Neural progenitor cell (in vitro differentiated cells): Measurements from ENCODE around the gene GPR31. TPM values are rescaled to one million over a fixed set of nuclear protein-coding genes. Genes with fewer than 3 reads are reported as not detected.

ENCODE experiments used
- DNase-seq: peaks from one replicate; pipeline ENCODE4 v3.0.0-alpha.2; 2016; ENCODE audit warnings: low spot score
- H2AFZ ChIP-seq: fragments of 200-600 bp; sonication (generic); replicated peaks from 2 replicates; pipeline ENCODE4 v1.6.1; 2016; ENCODE audit warnings: antibody characterized with exemption
- H3F3A ChIP-seq: fragments of 200-600 bp; sonication (generic); 2 replicates; pipeline ENCODE4 v1.6.1; 2016; ENCODE audit warnings: antibody characterized with exemption, low read depth
- H3K27ac ChIP-seq: fragments of 200-600 bp; sonication (generic); 2 replicates; pipeline ENCODE4 v1.5.1; 2016; ENCODE audit warnings: mild to moderate bottlenecking
- H3K27me3 ChIP-seq: fragments of 200-600 bp; sonication (generic); 2 replicates; pipeline ENCODE4 v1.6.1; 2016; ENCODE audit warnings: mild to moderate bottlenecking, moderate library complexity
- H3K36me3 ChIP-seq: fragments of 200-600 bp; sonication (generic); 2 replicates; pipeline ENCODE4 v1.5.1; 2016
- H3K4me1 ChIP-seq: fragments of 200-600 bp; sonication (generic); 2 replicates; pipeline ENCODE4 v1.6.1; 2016; ENCODE audit warnings: mixed run types
- H3K4me2 ChIP-seq: fragments of 200-600 bp; sonication (generic); 2 replicates; pipeline ENCODE4 v1.6.1; 2016
- H3K4me3 ChIP-seq: fragments of 200-600 bp; sonication (generic); 2 replicates; pipeline ENCODE4 v1.5.1; 2016
- H3K79me2 ChIP-seq: fragments of 200-600 bp; sonication (generic); 2 replicates; pipeline ENCODE4 v1.6.1; 2016; ENCODE audit warnings: low read depth
- H3K9ac ChIP-seq: fragments of 200-600 bp; sonication (generic); 2 replicates; pipeline ENCODE4 v1.6.1; 2016
- H3K9me3 ChIP-seq: fragments of 200-600 bp; sonication (generic); 2 replicates; pipeline ENCODE4 v1.5.1; 2016; ENCODE audit warnings: low read depth
- H4K20me1 ChIP-seq: fragments of 200-600 bp; sonication (generic); 2 replicates; pipeline ENCODE4 v1.6.1; 2016; ENCODE audit warnings: low read depth
- H3K27ac Mint-ChIP-seq: 3 replicates; pipeline ENCODE4 v1.8.0; 2021; ENCODE audit warnings: mixed read lengths
- H3K27me3 Mint-ChIP-seq: 2 replicates; pipeline ENCODE4 v1.8.0; 2022; ENCODE audit warnings: low read depth, mild to moderate bottlenecking, inconsistent platforms, moderate library complexity, mixed read lengths; ENCODE audit not compliant: insufficient read depth
- H3K36me3 Mint-ChIP-seq: 3 replicates; pipeline ENCODE4 v1.8.0; 2021; ENCODE audit warnings: mixed read lengths
- H3K4me1 Mint-ChIP-seq: 3 replicates; pipeline ENCODE4 v1.8.0; 2021; ENCODE audit warnings: mixed read lengths
- H3K4me3 Mint-ChIP-seq: 3 replicates; pipeline ENCODE4 v1.8.0; 2021; ENCODE audit warnings: mild to moderate bottlenecking, moderate library complexity, mixed read lengths
- H3K9me3 Mint-ChIP-seq: 3 replicates; pipeline ENCODE4 v1.8.0; 2020; ENCODE audit warnings: mixed read lengths
- EZH2 ChIP-seq: fragments of 200-600 bp; sonication (generic); IDR thresholded peaks from 2 replicates; pipeline ENCODE4 v1.6.1; 2017; ENCODE audit warnings: antibody characterized with exemption, mild to moderate bottlenecking, moderate library complexity
- EZH2phosphoT487 ChIP-seq: fragments of 200-600 bp; sonication (generic); IDR thresholded peaks from 2 replicates; pipeline ENCODE4 v1.6.1; 2017; ENCODE audit warnings: antibody characterized with exemption
- total RNA-seq: library from RNA; depleted of rRNA; stranded (reverse); fragments of >200 nt; gene quantifications from 2 replicates; pipeline ENCODE4 v1.2.3, GENCODE V29; 2015; ENCODE audit warnings: low replicate concordance
- TF ChIP-seq, protein P1 (sequence below): fragments of 200-600 bp; sonication (generic); IDR thresholded peaks from 2 replicates; pipeline ENCODE4 v1.5.1; 2017; ENCODE audit warnings: antibody characterized with exemption, mild to moderate bottlenecking

The GPR31 gene
- total RNA-seq, 1 donor from 2014 or later = not detected

DNA sequence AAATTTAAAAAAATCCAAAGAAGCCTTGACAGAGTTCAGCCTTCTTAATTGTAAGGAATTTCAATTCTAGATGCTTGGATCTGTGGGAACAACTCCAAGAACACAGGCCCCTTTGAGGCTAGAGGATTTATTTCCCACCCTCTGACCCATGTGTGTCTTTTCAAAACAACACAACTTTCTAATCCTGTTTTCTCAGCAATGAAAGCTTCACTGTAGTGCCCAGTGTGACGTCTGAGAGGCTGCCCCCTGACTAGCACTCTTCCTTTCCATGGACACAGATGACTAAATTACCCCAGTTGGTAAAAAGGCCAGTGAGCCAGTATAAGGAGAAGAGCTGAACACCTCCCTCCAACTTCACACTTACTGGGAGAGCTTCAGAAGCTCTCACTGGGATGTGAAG is 51.4 kb downstream of the GPR31 start:
- Histone ChIP-seq H3K36me3 (no peaks in the 10 kb centered on the region), H3K4me1 (peaks cover 7% of the 10 kb centered on the region), H3K27me3 (no peaks in the 10 kb centered on the region), H3K9ac (no peak overlapping the region), H3K27ac (no peak overlapping the region), H2AFZ (no peak overlapping the region), H4K20me1 (no peaks in the 10 kb centered on the region), H3F3A (no peaks in the 10 kb centered on the region), H3K4me3 (no peak overlapping the region), H3K79me2 (no peaks in the 10 kb centered on the region), H3K4me2 (no peak overlapping the region), H3K9me3 (no peaks in the 10 kb centered on the region)
- no peak overlapping the region for H3K4me3 Mint-ChIP-seq
- peaks cover 3% of the 10 kb centered on the region for H3K9me3 Mint-ChIP-seq
- peaks cover 13% of the 10 kb centered on the region for H3K27me3 Mint-ChIP-seq
- peaks cover 13% of the 10 kb centered on the region for H3K4me1 Mint-ChIP-seq
- TF ChIP-seq EZH2 (no peak), EZH2phosphoT487 (no peak)
- TF ChIP-seq, protein P1, sequence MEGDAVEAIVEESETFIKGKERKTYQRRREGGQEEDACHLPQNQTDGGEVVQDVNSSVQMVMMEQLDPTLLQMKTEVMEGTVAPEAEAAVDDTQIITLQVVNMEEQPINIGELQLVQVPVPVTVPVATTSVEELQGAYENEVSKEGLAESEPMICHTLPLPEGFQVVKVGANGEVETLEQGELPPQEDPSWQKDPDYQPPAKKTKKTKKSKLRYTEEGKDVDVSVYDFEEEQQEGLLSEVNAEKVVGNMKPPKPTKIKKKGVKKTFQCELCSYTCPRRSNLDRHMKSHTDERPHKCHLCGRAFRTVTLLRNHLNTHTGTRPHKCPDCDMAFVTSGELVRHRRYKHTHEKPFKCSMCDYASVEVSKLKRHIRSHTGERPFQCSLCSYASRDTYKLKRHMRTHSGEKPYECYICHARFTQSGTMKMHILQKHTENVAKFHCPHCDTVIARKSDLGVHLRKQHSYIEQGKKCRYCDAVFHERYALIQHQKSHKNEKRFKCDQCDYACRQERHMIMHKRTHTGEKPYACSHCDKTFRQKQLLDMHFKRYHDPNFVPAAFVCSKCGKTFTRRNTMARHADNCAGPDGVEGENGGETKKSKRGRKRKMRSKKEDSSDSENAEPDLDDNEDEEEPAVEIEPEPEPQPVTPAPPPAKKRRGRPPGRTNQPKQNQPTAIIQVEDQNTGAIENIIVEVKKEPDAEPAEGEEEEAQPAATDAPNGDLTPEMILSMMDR = no peak
- DNase-seq = no peak
- H3K27ac Mint-ChIP-seq = peak overlapping the region; percentile 81
- H3K36me3 Mint-ChIP-seq = no peaks in the 10 kb centered on the region

Other genes starting within 250 kb of the GPR31 start
- gene RNASET2, start 201.4 kb downstream of the GPR31 start, total RNA-seq = 28.9 and 37.2 TPM in 2 replicates
- 49.3 and 78.0 TPM in 2 replicates for gene CEP43, start 158.6 kb downstream of the GPR31 start, total RNA-seq
- gene CCR6, start 34.9 kb downstream of the GPR31 start, total RNA-seq = not detected in 2 replicates
- 0.28 TPM in 1 of 2 replicates, not detected in the other for gene UNC93A, start 133.3 kb upstream of the GPR31 start, total RNA-seq
- gene TTLL2, start 167.1 kb upstream of the GPR31 start, total RNA-seq = not detected in 2 replicates